HCT116 (cell line): ENCODE measurements around the gene LTO1. TPM values are rescaled to one million over a fixed set of nuclear protein-coding genes. Genes with fewer than 3 reads are reported as not detected.
A peak's percentile ranks its signal among the peaks of the same experiment; 100 is the strongest.
"Not testable (repeated sequence)": the region's sequence is repeated elsewhere in the genome, so short reads cannot be mapped to it uniquely, and the experiment has no call there.

Experiments
- ATAC-seq: fragments of 200-7000 bp; cut with Tn5 transposase; 2 replicates; pipeline ENCODE4 v1.9.1; 2020; ENCODE audit warnings: mild to moderate bottlenecking, moderate library complexity
- BruUV-seq: library from RNA; stranded (reverse); fragments of 400-500 nt; replicated peaks from 2 replicates; lab custom pipeline; 2021; lab: Mats Ljungman, UMichigan
- CTCF ChIA-PET: fragments of 300-600 bp; sonication (Branson Sonifier 250); formaldehyde crosslinking; loops from one replicate; lab custom pipeline; 2021; ENCODE audit warnings: antibody characterized with exemption; lab: Charles Lee
- POLR2A ChIA-PET: fragments of 300-600, 350-600 bp; sonication (Branson Sonifier 250); formaldehyde crosslinking; loops from one replicate; lab custom pipeline; 2021; ENCODE audit warnings: antibody characterized with exemption; lab: Charles Lee
- RAD21 ChIA-PET, 2 experiments: fragments of 300-600 bp; sonication (Branson Sonifier 250); formaldehyde crosslinking; loops; one replicate each; lab custom pipeline; 2023; ENCODE audit warnings: low total read pairs in 2 of 2; ENCODE audit not compliant: uncharacterized antibody in 2 of 2, unreplicated experiment in 2 of 2, low non-redundant PET in 1 of 2; lab: Charles Lee
- DNase-seq: peaks from one replicate; pipeline ENCODE4 v3.0.0-alpha.2; 2010; ENCODE audit warnings: low read depth, low spot score
- H2AFZ ChIP-seq: fragments of 200-600 bp; shearing (Covaris generic), sonication (generic); 2 replicates; pipeline ENCODE4 v1.6.1; 2017; ENCODE audit warnings: low read depth, mixed run types, mixed read lengths, antibody characterized with exemption, low read length; ENCODE audit not compliant: poor library complexity, severe bottlenecking
- H3K27ac ChIP-seq: 2 replicates; pipeline ENCODE4 v1.5.1; 2012; ENCODE audit warnings: low read depth, low read length
- H3K27me3 ChIP-seq: fragments of 200-600 bp; sonication (generic); 2 replicates; pipeline ENCODE4 v1.6.1; 2016; ENCODE audit warnings: mixed run types, low read length, mixed read lengths; ENCODE audit not compliant: insufficient read depth
- H3K36me3 ChIP-seq, 2 experiments: fragments of 200-500 bp in 1 of 2; fragments of 200-600 bp in 1 of 2; sonication (Bioruptor generic) in 1 of 2; sonication (generic) in 1 of 2; 2 replicates each; pipeline versions ENCODE4 v1.5.1 to v1.6.1; 2014 to 2016; ENCODE audit warnings: low read length in 2 of 2, inconsistent platforms in 1 of 2, mixed read lengths in 1 of 2, mixed run types in 1 of 2; ENCODE audit not compliant: insufficient read depth in 2 of 2, control insufficient read depth in 1 of 2
- H3K4me1 ChIP-seq, 2 experiments: fragments of 200-600 bp in 1 of 2; sonication (generic) in 1 of 2; 2 replicates each; pipeline versions ENCODE4 v1.5.1 to v1.6.1; 2012 to 2017; ENCODE audit warnings: low read length in 2 of 2, inconsistent platforms in 1 of 2, mild to moderate bottlenecking in 1 of 2, mixed read lengths in 1 of 2, mixed run types in 1 of 2, moderate library complexity in 1 of 2; ENCODE audit not compliant: insufficient read depth in 2 of 2, control insufficient read depth in 1 of 2
- H3K4me2 ChIP-seq: fragments of 200-600 bp; sonication (generic); 2 replicates; pipeline ENCODE4 v1.6.1; 2017; ENCODE audit warnings: mixed run types, low read length, mixed read lengths
- H3K4me3 ChIP-seq, 2 experiments: fragments of 200-600 bp in 1 of 2; sonication (generic) in 1 of 2; replicated peaks in 1 of 2; 2 replicates each; pipeline ENCODE4 v1.5.1; 2011 to 2016; ENCODE audit warnings: low read length in 2 of 2, control low read depth in 1 of 2, low read depth in 1 of 2, mild to moderate bottlenecking in 1 of 2, mixed read lengths in 1 of 2, mixed run types in 1 of 2
- H3K79me2 ChIP-seq: fragments of 200-600 bp; sonication (generic); 2 replicates; pipeline ENCODE4 v1.6.1; 2017; ENCODE audit warnings: mild to moderate bottlenecking, mixed run types, low read length, moderate library complexity, mixed read lengths; ENCODE audit not compliant: insufficient read depth
- H3K9ac ChIP-seq: fragments of 200-600 bp; sonication (generic); 2 replicates; pipeline ENCODE4 v1.6.1; 2016; ENCODE audit warnings: low read length, mixed read lengths
- H3K9me2 ChIP-seq: fragments of 200-600 bp; sonication (generic), shearing (Covaris generic); 2 replicates; pipeline ENCODE4 v1.6.1; 2017; ENCODE audit warnings: mixed run types, mild to moderate bottlenecking, moderate library complexity; ENCODE audit not compliant: insufficient read depth
- H3K9me3 ChIP-seq, 2 experiments: fragments of 200-500 bp in 1 of 2; fragments of 200-600 bp in 1 of 2; sonication (Bioruptor generic) in 1 of 2; sonication (generic) in 1 of 2; 2 replicates each; pipeline ENCODE4 v1.6.1; 2014 to 2017; ENCODE audit warnings: low read length in 2 of 2, mixed read lengths in 2 of 2, inconsistent platforms in 1 of 2, low read depth in 1 of 2, mild to moderate bottlenecking in 1 of 2, mixed run types in 1 of 2, moderate library complexity in 1 of 2; ENCODE audit not compliant: control insufficient read depth in 1 of 2, insufficient read depth in 1 of 2
- H4K20me1 ChIP-seq: fragments of 200-600 bp; sonication (generic), shearing (Covaris generic); 2 replicates; pipeline ENCODE4 v1.6.1; 2017; ENCODE audit warnings: mixed run types, mild to moderate bottlenecking, moderate library complexity; ENCODE audit not compliant: insufficient read depth
- CBX3 ChIP-seq: IDR thresholded peaks from 2 replicates; pipeline ENCODE4 v1.6.1; 2012; ENCODE audit warnings: low read depth
- CTCF ChIP-seq, 3 experiments: fragments of 200-600 bp in 1 of 3; sonication (generic) in 1 of 3; IDR thresholded peaks in 2 of 3; conservative IDR thresholded peaks in 1 of 3; 2 replicates each; pipeline ENCODE4 v1.5.1; 2012 to 2017; ENCODE audit warnings: low read depth in 2 of 3, low read length in 2 of 3, antibody characterized with exemption in 1 of 3, borderline replicate concordance in 1 of 3, control low read depth in 1 of 3, mild to moderate bottlenecking in 1 of 3, mixed read lengths in 1 of 3, mixed run types in 1 of 3, moderate library complexity in 1 of 3; ENCODE audit not compliant: insufficient read depth in 1 of 3
- EGR1 ChIP-seq: IDR thresholded peaks from 2 replicates; pipeline ENCODE4 v1.6.1; 2012; ENCODE audit warnings: low read depth
- FOSL1 ChIP-seq: IDR thresholded peaks from 2 replicates; pipeline ENCODE4 v1.6.1; 2012; ENCODE audit warnings: low read depth
- JUND ChIP-seq: IDR thresholded peaks from 2 replicates; pipeline ENCODE4 v1.6.1; 2012
- MAX ChIP-seq: IDR thresholded peaks from 2 replicates; pipeline ENCODE4 v1.6.1; 2012
- SP1 ChIP-seq: IDR thresholded peaks from 2 replicates; pipeline ENCODE4 v1.6.1; 2012; ENCODE audit warnings: low read depth
- intact Hi-C: fragments of 100-400 bp; cut with micrococcal nuclease; formaldehyde crosslinking; loops from 2 replicates; pipeline ENCODE4 v1.10.0; 2022
- total RNA-seq: library from RNA; stranded (reverse); gene quantifications from one replicate; pipeline ENCODE4 v1.2.1, GENCODE V29; 2021; ENCODE audit not compliant: unreplicated experiment

LTO1 gene
- total RNA-seq, 1 experiment from 2014 or later, result 21.3 TPM

GRCh38 chr11:69687969-69688771 is 13.0 kb upstream of the LTO1 start:
- BruUV-seq, H3K27me3 ChIP-seq, H3K9me3 ChIP-seq, H3K9me2 ChIP-seq, H3K4me3 ChIP-seq, H4K20me1 ChIP-seq, H3K79me2 ChIP-seq, DNase-seq, ATAC-seq, CTCF ChIA-PET, H3K9ac ChIP-seq, POLR2A ChIA-PET, H3K36me3 ChIP-seq, RAD21 ChIA-PET: not testable (repeated sequence)
- intact Hi-C loops, result loop anchor here (2.0 to 5.0 kb wide), 2 partner anchors 155 to 504 kb away; no protein-coding TSS in a partner anchor
- Histone ChIP-seq H2AFZ (peak overlapping the region; percentile 77), H3K4me2 (peak overlapping the region; percentile 28), H3K4me1 (peaks cover 18 to 49% of the 10 kb centered on the region in 2 experiments), H3K27ac (peak overlapping the region; percentile 21; the same call in 1 of the 2 replicates)
- TF ChIP-seq EGR1 (peak; percentile 53; the same call in 1 of the 2 replicates), MAX (peak; percentile 50; the same call in 1 of the 2 replicates), CBX3 (peak; percentile 38), JUND (peak; percentile 50; the same call in 1 of the 2 replicates), FOSL1 (peak; percentile 33; the same call in 1 of the 2 replicates)

- DNase-seq, result no peak
These were observed 11.7 kb upstream of the LTO1 start for GRCh38 chr11:69686856-69687255.

More at GRCh38 chr11:69686856-69687255, 11.7 kb upstream of the LTO1 start:
- no TSS peak for BruUV-seq
- H2AFZ ChIP-seq, result no peak overlapping the region
- CTCF ChIA-PET, result no interaction called here
- H3K4me1 ChIP-seq, result peaks cover 18 to 57% of the 10 kb centered on the region in 2 experiments
- RAD21 ChIA-PET, result no interaction called here
- no peaks in the 10 kb centered on the region for H4K20me1 ChIP-seq
- ATAC-seq, result no peak
- no peaks in the 10 kb centered on the region for H3K36me3 ChIP-seq
- no peak overlapping the region for H3K4me2 ChIP-seq
- peaks cover 0 to 7% of the 10 kb centered on the region in 2 experiments; a peak in 1 of 4 replicates for H3K9me3 ChIP-seq
- intact Hi-C loops, result loop anchor here (1.0 to 5.0 kb wide), 5 partner anchors 114 to 505 kb away; no protein-coding TSS in a partner anchor
- no peak overlapping the region for H3K4me3 ChIP-seq
- no peaks in the 10 kb centered on the region for H3K27me3 ChIP-seq
- H3K27ac ChIP-seq, result no peak overlapping the region; the same call in 1 of the 2 replicates
- no peaks in the 10 kb centered on the region for H3K9me2 ChIP-seq
- POLR2A ChIA-PET, result no interaction called here
- no peak overlapping the region for H3K9ac ChIP-seq
- TF ChIP-seq CTCF (IDR thresholded peaks at IDR 0.05 in 2 of 3, conservative IDR thresholded peaks at IDR 0.05 in 1 of 3; ENCODE audit: borderline replicate concordance in 1 of 3, insufficient read depth in 1 of 3, low read depth in 2 of 3, low read length in 2 of 3) (no peak), SP1 (no peak)
- H3K79me2 ChIP-seq, result no peaks in the 10 kb centered on the region
